ENCODE data around the gene ABCC9. TPM values are rescaled to one million over a fixed set of nuclear protein-coding genes. Genes with fewer than 3 reads are reported as not detected.
"Not testable (repeated sequence)": the region's sequence is repeated elsewhere in the genome, so short reads cannot be mapped to it uniquely, and the experiment has no call there.

The ABCC9 gene
- polyA plus RNA-seq, 1 donor from 2014 or later: not detected

GRCh38 chr12:21949036-21949435 lies 7.8 kb upstream of the ABCC9 start:
- H3K4me1 Mint-ChIP-seq: no peaks in the 10 kb centered on the region
- H3K4me3 Mint-ChIP-seq: no peak overlapping the region
- peaks cover 5 to 30% (median 6%) of the 10 kb centered on the region in 3 donors for H3K9me3 Mint-ChIP-seq
- H3K27ac Mint-ChIP-seq: no peak overlapping the region
- H3K27me3 Mint-ChIP-seq: peaks cover 1% of the 10 kb centered on the region
- H3K36me3 Mint-ChIP-seq: no peaks in the 10 kb centered on the region

GRCh38 chr12:21946983-21947382 lies 5.8 kb upstream of the ABCC9 start:
- peaks cover 5% of the 10 kb centered on the region for H3K27me3 Mint-ChIP-seq
- H3K27ac Mint-ChIP-seq: no peak overlapping the region
- H3K9me3 Mint-ChIP-seq: peaks cover 5 to 30% (median 6%) of the 10 kb centered on the region in 3 donors
- H3K4me1 Mint-ChIP-seq: no peaks in the 10 kb centered on the region
- no peaks in the 10 kb centered on the region for H3K36me3 Mint-ChIP-seq
- no peak overlapping the region for H3K4me3 Mint-ChIP-seq

- Mint-ChIP-seq H3K9me3 (peaks cover 3 to 23% (median 6%) of the 10 kb centered on the region in 3 donors), H3K36me3 (no peaks in the 10 kb centered on the region), H3K4me3 (no peak overlapping the region), H3K27ac (no peak overlapping the region), H3K4me1 (peaks cover 2 to 10% (median 4%) of the 10 kb centered on the region in 3 donors), H3K27me3 (peaks cover 17% of the 10 kb centered on the region)
Measured at GRCh38 chr12:21945002-21945401, 3.8 kb upstream of the ABCC9 start.

GRCh38 chr12:21942377-21942703 lies 1.1 kb upstream of the ABCC9 start:
- Mint-ChIP-seq H3K4me3 (no peak overlapping the region), H3K27ac (peak overlapping the region in 1 of 3 donors; percentile 23), H3K4me1 (peaks cover 2 to 10% (median 4%) of the 10 kb centered on the region in 3 donors), H3K36me3 (no peaks in the 10 kb centered on the region), H3K9me3 (peaks cover 0 to 16% (median 1%) of the 10 kb centered on the region in 3 donors), H3K27me3 (peaks cover 28% of the 10 kb centered on the region)

GRCh38 chr12:21941506-21942376 lies 515 bp upstream of the ABCC9 start:
- peak overlapping the region in 1 of 4 donors; percentile 25 for H3K4me3 Mint-ChIP-seq
- peaks cover 0 to 12% (median 1%) of the 10 kb centered on the region in 3 donors for H3K9me3 Mint-ChIP-seq
- H3K27me3 Mint-ChIP-seq: peaks cover 32% of the 10 kb centered on the region
- peaks cover 2 to 10% (median 4%) of the 10 kb centered on the region in 3 donors for H3K4me1 Mint-ChIP-seq
- no peaks in the 10 kb centered on the region for H3K36me3 Mint-ChIP-seq
- H3K27ac Mint-ChIP-seq: peak overlapping the region in 1 of 3 donors; percentile 23

- peaks cover 0 to 1% (median 0%) of the 10 kb centered on the region in 3 donors for H3K9me3 Mint-ChIP-seq
- no peak overlapping the region for H3K27ac Mint-ChIP-seq
- peak overlapping the region in 1 of 4 donors; percentile 29 for H3K4me3 Mint-ChIP-seq
- H3K4me1 Mint-ChIP-seq: peaks cover 2 to 10% (median 4%) of the 10 kb centered on the region in 3 donors
- no peaks in the 10 kb centered on the region for H3K36me3 Mint-ChIP-seq
- peaks cover 32% of the 10 kb centered on the region for H3K27me3 Mint-ChIP-seq
Measured at GRCh38 chr12:21939435-21939834, 1.8 kb downstream of the ABCC9 start.

GRCh38 chr12:21938879-21939278 lies 2.3 kb downstream of the ABCC9 start:
- Mint-ChIP-seq H3K27me3 (peaks cover 32% of the 10 kb centered on the region), H3K4me3 (no peak overlapping the region), H3K4me1 (peaks cover 2 to 10% (median 4%) of the 10 kb centered on the region in 3 donors), H3K9me3 (peaks cover 0 to 1% (median 0%) of the 10 kb centered on the region in 3 donors), H3K36me3 (no peaks in the 10 kb centered on the region), H3K27ac (no peak overlapping the region)

- no peaks in the 10 kb centered on the region for H3K4me1 Mint-ChIP-seq
- H3K36me3 Mint-ChIP-seq: no peaks in the 10 kb centered on the region
- no peak overlapping the region for H3K27ac Mint-ChIP-seq
- H3K27me3 Mint-ChIP-seq: peaks cover 9% of the 10 kb centered on the region
- no peak overlapping the region for H3K4me3 Mint-ChIP-seq
- H3K9me3 Mint-ChIP-seq: peaks cover 1 to 5% (median 2%) of the 10 kb centered on the region in 3 donors
Measured at GRCh38 chr12:21934173-21934572, 7.1 kb downstream of the ABCC9 start.

- Mint-ChIP-seq H3K36me3 (no peaks in the 10 kb centered on the region), H3K9me3 (peaks cover 1 to 5% (median 2%) of the 10 kb centered on the region in 3 donors), H3K4me3 (no peak overlapping the region), H3K27me3 (peaks cover 6% of the 10 kb centered on the region), H3K27ac (no peak overlapping the region), H3K4me1 (no peaks in the 10 kb centered on the region)
Measured at GRCh38 chr12:21933656-21934055, 7.6 kb downstream of the ABCC9 start.

GRCh38 chr12:21929972-21930371 lies 11.3 kb downstream of the ABCC9 start:
- not testable (repeated sequence) for H3K27me3 Mint-ChIP-seq, H3K9me3 Mint-ChIP-seq, H3K27ac Mint-ChIP-seq, H3K4me1 Mint-ChIP-seq, H3K4me3 Mint-ChIP-seq, H3K36me3 Mint-ChIP-seq

- H3K27me3 Mint-ChIP-seq: no peaks in the 10 kb centered on the region
- H3K36me3 Mint-ChIP-seq: no peaks in the 10 kb centered on the region
- peaks cover 0 to 3% (median 2%) of the 10 kb centered on the region in 3 donors for H3K9me3 Mint-ChIP-seq
- no peaks in the 10 kb centered on the region for H3K4me1 Mint-ChIP-seq
- no peak overlapping the region for H3K27ac Mint-ChIP-seq
- no peak overlapping the region for H3K4me3 Mint-ChIP-seq
Measured at GRCh38 chr12:21925296-21925913, 15.8 kb downstream of the ABCC9 start.

GRCh38 chr12:21921436-21921835 lies 19.8 kb downstream of the ABCC9 start:
- Mint-ChIP-seq H3K27ac (no peak overlapping the region), H3K9me3 (peaks cover 0 to 2% (median 0%) of the 10 kb centered on the region in 3 donors), H3K36me3 (no peaks in the 10 kb centered on the region), H3K27me3 (no peaks in the 10 kb centered on the region), H3K4me3 (no peak overlapping the region), H3K4me1 (no peaks in the 10 kb centered on the region)

- Mint-ChIP-seq H3K27me3 (no peaks in the 10 kb centered on the region), H3K4me3 (no peak overlapping the region), H3K27ac (no peak overlapping the region), H3K36me3 (no peaks in the 10 kb centered on the region), H3K9me3 (peaks cover 0 to 3% (median 0%) of the 10 kb centered on the region in 3 donors), H3K4me1 (no peaks in the 10 kb centered on the region)
Measured at GRCh38 chr12:21918456-21918855, 22.8 kb downstream of the ABCC9 start.

- H3K4me1 Mint-ChIP-seq: no peaks in the 10 kb centered on the region
- H3K36me3 Mint-ChIP-seq: no peaks in the 10 kb centered on the region
- no peak overlapping the region for H3K27ac Mint-ChIP-seq
- no peak overlapping the region for H3K4me3 Mint-ChIP-seq
- no peaks in the 10 kb centered on the region for H3K27me3 Mint-ChIP-seq
- peaks cover 0 to 2% (median 0%) of the 10 kb centered on the region in 3 donors for H3K9me3 Mint-ChIP-seq
Measured at GRCh38 chr12:21913823-21914222, 27.4 kb downstream of the ABCC9 start.

GRCh38 chr12:21912318-21912717 lies 28.9 kb downstream of the ABCC9 start:
- Mint-ChIP-seq H3K4me1 (no peaks in the 10 kb centered on the region), H3K9me3 (peaks cover 0 to 2% (median 0%) of the 10 kb centered on the region in 3 donors), H3K4me3 (no peak overlapping the region), H3K27ac (no peak overlapping the region), H3K27me3 (no peaks in the 10 kb centered on the region), H3K36me3 (no peaks in the 10 kb centered on the region)
